HepG2 (cell line): ENCODE measurements around the gene BRSK2. TPM values are rescaled to one million over a fixed set of nuclear protein-coding genes. Genes with fewer than 3 reads are reported as not detected.
A peak's percentile ranks its signal among the peaks of the same experiment; 100 is the strongest.

ENCODE experiments used
- ATAC-seq: fragments of 200-7000 bp; cut with Tn5 transposase; 3 replicates; pipeline ENCODE4 v1.9.1; 2020; ENCODE audit warnings: mild to moderate bottlenecking, moderate library complexity
- BruUV-seq: library from RNA; stranded (reverse); fragments of 400-500 nt; replicated peaks from 2 replicates; lab custom pipeline; 2021; lab: Mats Ljungman, UMichigan
- CTCF ChIA-PET: fragments of 300-600 bp; formaldehyde crosslinking; extraction: SDS; loops from one replicate; lab custom pipeline; 2021; ENCODE audit warnings: low total read pairs, inconsistent platforms, low intra/inter-chr PET ratio; lab: Yijun Ruan, JAX
- POLR2A ChIA-PET: fragments of 350-600 bp; sonication (Branson Sonifier 250); formaldehyde crosslinking; loops from one replicate; lab custom pipeline; 2020; ENCODE audit warnings: antibody characterized with exemption, inconsistent platforms; lab: Yijun Ruan, JAX
- DNase-seq: peaks from one replicate; pipeline ENCODE4 v3.0.0-alpha.2; 2015; ENCODE audit warnings: low spot score
- FAIRE-seq: peaks from 3 replicates; lab custom pipeline; 2011; peaks lifted over from hg19 to GRCh38; lab: Jason Lieb, UNC
- H2AFZ ChIP-seq: one replicate; pipeline ENCODE4 v1.6.1; 2011; ENCODE audit warnings: low read length, inconsistent platforms
- H3K27ac ChIP-seq: fragments of 300-600 bp; 3 replicates; pipeline ENCODE4 v1.8.0; 2011; ENCODE audit warnings: mixed run types, mild to moderate bottlenecking, mixed read lengths, low read length, inconsistent platforms; ENCODE audit not compliant: insufficient read depth; ENCODE audit errors: extremely low read length
- H3K27me3 ChIP-seq, 2 experiments: fragments of 200-600 bp in 1 of 2; 2 replicates in 1 of 2; 3 replicates in 1 of 2; pipeline versions ENCODE4 v1.6.0 to v1.8.0; 2011; ENCODE audit warnings: low read length in 2 of 2, mild to moderate bottlenecking in 2 of 2, moderate library complexity in 2 of 2, inconsistent platforms in 1 of 2; ENCODE audit not compliant: insufficient read depth in 2 of 2, control insufficient read depth in 1 of 2
- H3K36me3 ChIP-seq, 2 experiments: fragments of 200-600 bp in 1 of 2; replicated peaks in 1 of 2; 2 replicates in 1 of 2; 3 replicates in 1 of 2; pipeline versions ENCODE4 v1.5.1 to v1.8.0; 2011; ENCODE audit warnings: low read length in 2 of 2, inconsistent platforms in 1 of 2; ENCODE audit not compliant: insufficient read depth in 2 of 2, control insufficient read depth in 1 of 2
- H3K4me1 ChIP-seq: 2 replicates; pipeline ENCODE4 v1.5.1; 2012; ENCODE audit warnings: low read length, inconsistent platforms; ENCODE audit not compliant: insufficient read depth
- H3K4me2 ChIP-seq: 2 replicates; pipeline ENCODE4 v1.6.0; 2011; ENCODE audit warnings: low read depth, low read length, inconsistent platforms
- H3K4me3 ChIP-seq, 3 experiments: fragments of 200-600 bp in 1 of 3; sonication (generic), shearing (Covaris generic) in 1 of 3; replicated peaks in 1 of 3; 2 replicates each; pipeline ENCODE4 v1.5.1; 2011 to 2016; ENCODE audit warnings: low read length in 3 of 3, inconsistent platforms in 2 of 3, low read depth in 2 of 3, mild to moderate bottlenecking in 2 of 3, control low read depth in 1 of 3, mixed read lengths in 1 of 3; ENCODE audit not compliant: insufficient read depth in 1 of 3
- H3K79me2 ChIP-seq: one replicate; pipeline ENCODE4 v1.6.1; 2011; ENCODE audit warnings: low read length, inconsistent platforms; ENCODE audit not compliant: insufficient read depth
- H3K9ac ChIP-seq: 2 replicates; pipeline ENCODE4 v1.6.0; 2011; ENCODE audit warnings: mild to moderate bottlenecking, low read depth, low read length, inconsistent platforms; ENCODE audit not compliant: insufficient read depth
- H3K9me3 ChIP-seq: 2 replicates; pipeline ENCODE4 v1.5.1; 2012; ENCODE audit warnings: mild to moderate bottlenecking, low read length
- H4K20me1 ChIP-seq: 2 replicates; pipeline ENCODE4 v1.6.0; 2011; ENCODE audit warnings: inconsistent platforms, mild to moderate bottlenecking, low read length, moderate library complexity; ENCODE audit not compliant: insufficient read depth
- ATF7 ChIP-seq, 2 experiments: fragments of 450-650 bp in 1 of 2; sonication (generic) in 1 of 2; formaldehyde crosslinking in 1 of 2; IDR thresholded peaks; 2 replicates each; pipeline versions ENCODE4 v1.4.0 to v1.6.1; 2016 to 2020; ENCODE audit warnings: antibody characterized with exemption in 1 of 2, mild to moderate bottlenecking in 1 of 2, missing genetic modification reagents in 1 of 2
- MYNN ChIP-seq: sonication (generic); formaldehyde crosslinking; IDR thresholded peaks from 2 replicates; pipeline ENCODE4 v1.4.0; 2020; ENCODE audit warnings: mild to moderate bottlenecking, low read depth, missing genetic modification reagents
- ZBTB33 ChIP-seq: sonication (generic); formaldehyde crosslinking; IDR thresholded peaks from 2 replicates; pipeline ENCODE4 v1.4.0; 2020; ENCODE audit warnings: missing genetic modification reagents
- ZNF768 ChIP-seq: sonication (generic); formaldehyde crosslinking; IDR thresholded peaks from 2 replicates; pipeline ENCODE4 v1.4.0; 2020; ENCODE audit warnings: missing genetic modification reagents
- WGBS: methylation state at CpG from one replicate; pipeline ENCODE4 v1.1.6; 2017; ENCODE audit warnings: low lambda C conversion rate; 5-methylcytosine and 5-hydroxymethylcytosine counted together
- in situ Hi-C: cut with HindIII; loops from 2 replicates; pipeline ENCODE4 v1.10.0; 2017; ENCODE audit warnings: low pct_unique_long_range_greater_than_20kb; ENCODE audit not compliant: extremely low pct_ligation_motif_present
- intact Hi-C: fragments of 100-400 bp; cut with micrococcal nuclease; formaldehyde crosslinking; loops from one replicate; pipeline ENCODE4 v1.10.0; 2022; ENCODE audit not compliant: unreplicated experiment
- polyA plus RNA-seq, 8 experiments: library from polyadenylated mRNA; depleted of rRNA in 3 of 8; stranded (reverse) in 7 of 8; unstranded in 1 of 8; fragments of >200 nt; fragmentation: Illumina TruSeq in 4 of 8; extraction: Trizol in 4 of 8; gene quantifications; 2 replicates each; pipeline versions ENCODE4 v1.2.1 to v1.2.3, GENCODE V29; 2011 to 2016; ENCODE audit warnings: low read depth in 4 of 8, missing spikeins in 1 of 8, mixed read lengths in 1 of 8; ENCODE audit not compliant: insufficient read depth in 1 of 8
- total RNA-seq, 5 experiments: library from RNA; depleted of rRNA; stranded (reverse); fragments of >200 nt; fragmentation: Illumina TruSeq; extraction: Trizol; gene quantifications; 2 replicates each; pipeline ENCODE4 v1.2.3, GENCODE V29; 2016; ENCODE audit warnings: low read depth in 1 of 5

The BRSK2 gene
- total and polyA plus RNA-seq, 2 of the 13 experiments (the other 11 are each of a cell fraction or from before 2014, with no cell fraction given): 0.74 to 1.1 TPM

GRCh38 chr11:1460396-1460985 is 70.8 kb downstream of the BRSK2 start:
- TF ChIP-seq ZBTB33 (CRISPR knock-in tag) (0 out of 2 replicates have a peak, but pooled peaks have one; percentile 31), ATF7 (IDR thresholded peaks at IDR 0.05) (no peak), ATF7 (CRISPR knock-in tag; IDR thresholded peaks at IDR 0.05) (no peak)
- Histone ChIP-seq H3K27ac (no peak overlapping the region), H3K4me2 (no peak overlapping the region), H3K36me3 (no peaks in the 10 kb centered on the region), H3K4me3 (no peak overlapping the region), H4K20me1 (no peaks in the 10 kb centered on the region), H3K79me2 (no peaks in the 10 kb centered on the region), H3K9me3 (peaks cover 7% of the 10 kb centered on the region; the same call in 1 of the 2 replicates), H3K9ac (no peak overlapping the region), H3K4me1 (no peaks in the 10 kb centered on the region), H3K27me3 (peaks cover 1 to 6% of the 10 kb centered on the region in 2 experiments; a peak in 1 of 5 replicates), H2AFZ (no peak overlapping the region)
- in situ Hi-C loops: no loop called here
- 58% methylated on average over 23 of the region's 44 CpGs for WGBS
- ChIA-PET CTCF (no interaction called here), POLR2A (no interaction called here)
- DNase-seq: no peak
- ATAC-seq: no peak
- intact Hi-C loops: no loop called here
- no TSS peak for BruUV-seq
- no peak for FAIRE-seq

GRCh38 chr11:1460986-1461825 is 71.5 kb downstream of the BRSK2 start:
- ChIA-PET POLR2A (no interaction called here), CTCF (no interaction called here)
- Histone ChIP-seq H3K9me3 (peaks cover 7% of the 10 kb centered on the region; the same call in 1 of the 2 replicates), H4K20me1 (no peaks in the 10 kb centered on the region), H3K79me2 (no peaks in the 10 kb centered on the region), H3K4me2 (no peak overlapping the region), H2AFZ (no peak overlapping the region), H3K4me3 (no peak overlapping the region), H3K4me1 (no peaks in the 10 kb centered on the region), H3K9ac (no peak overlapping the region), H3K36me3 (no peaks in the 10 kb centered on the region), H3K27me3 (no peaks in the 10 kb centered on the region), H3K27ac (no peak overlapping the region)
- TF ChIP-seq ZNF768 (CRISPR knock-in tag) (peak; percentile 37; the same call in 1 of the 2 replicates), MYNN (no peak)
- intact Hi-C loops: no loop called here
- no peak for DNase-seq
- 85% methylated on average over 37 of the region's 50 CpGs for WGBS
- no peak for FAIRE-seq
- BruUV-seq: no TSS peak
- in situ Hi-C loops: no loop called here
- ATAC-seq: no peak
